Parietal lobe (tissue), 1 donor: ENCODE data around the gene GPR55. TPM values are rescaled to one million over a fixed set of nuclear protein-coding genes. Genes with fewer than 3 reads are reported as not detected.

Experiments used
- total RNA-seq: library from RNA; depleted of rRNA; stranded (reverse); fragments of >200 nt; gene quantifications from one replicate; pipeline ENCODE4 v1.2.3, GENCODE V29; 2014

The GPR55 gene, protein sequence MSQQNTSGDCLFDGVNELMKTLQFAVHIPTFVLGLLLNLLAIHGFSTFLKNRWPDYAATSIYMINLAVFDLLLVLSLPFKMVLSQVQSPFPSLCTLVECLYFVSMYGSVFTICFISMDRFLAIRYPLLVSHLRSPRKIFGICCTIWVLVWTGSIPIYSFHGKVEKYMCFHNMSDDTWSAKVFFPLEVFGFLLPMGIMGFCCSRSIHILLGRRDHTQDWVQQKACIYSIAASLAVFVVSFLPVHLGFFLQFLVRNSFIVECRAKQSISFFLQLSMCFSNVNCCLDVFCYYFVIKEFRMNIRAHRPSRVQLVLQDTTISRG
- total RNA-seq, result not detected

DNA sequence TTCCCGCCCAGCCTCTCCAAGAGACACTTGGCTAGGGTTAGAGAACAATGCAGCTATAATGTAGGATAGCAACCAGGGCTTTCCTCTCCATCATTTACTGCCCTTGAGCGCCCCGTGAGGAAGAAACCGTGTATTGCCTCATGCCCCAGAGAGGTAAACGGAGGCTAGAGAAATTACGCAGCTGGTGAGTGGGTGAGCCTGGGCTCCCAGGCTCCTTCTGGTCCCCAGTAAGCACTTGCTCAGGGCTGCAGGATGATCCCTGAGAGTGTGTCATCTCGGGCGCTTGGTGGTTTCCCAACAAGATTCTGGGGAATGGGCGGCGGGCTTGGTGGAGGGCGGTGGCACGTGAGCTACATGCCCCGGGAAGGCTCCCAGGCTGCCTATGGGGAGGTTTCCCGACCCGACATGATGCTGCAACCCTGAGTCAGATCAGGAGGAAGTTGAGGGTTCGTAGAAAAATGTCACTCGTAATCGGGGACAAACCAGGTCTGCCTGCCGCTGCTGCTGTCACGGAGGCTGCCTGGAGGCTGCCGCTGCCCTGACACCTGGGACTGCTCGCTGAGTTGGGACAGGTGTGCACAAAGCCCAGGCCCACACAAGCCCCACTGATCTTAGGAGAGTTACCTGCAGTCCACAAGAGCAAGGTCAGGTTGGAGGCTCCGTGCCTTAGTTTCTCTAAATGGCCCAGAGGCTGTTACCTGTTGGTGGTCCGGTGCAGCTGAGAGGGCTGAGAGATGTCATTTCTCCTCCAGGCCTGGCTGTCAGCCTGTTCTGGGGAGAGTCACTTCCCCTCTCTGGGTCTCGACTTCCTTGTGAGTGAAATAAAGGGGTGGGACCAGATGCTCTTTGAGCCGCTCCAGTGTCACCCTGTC lies at the start of gene GPR55:
TSS of gene GPR55 (minus strand) at position 773 of the 872 bp plus-strand sequence. CDS start 14,280 bp downstream, outside the sequence.

DNA sequence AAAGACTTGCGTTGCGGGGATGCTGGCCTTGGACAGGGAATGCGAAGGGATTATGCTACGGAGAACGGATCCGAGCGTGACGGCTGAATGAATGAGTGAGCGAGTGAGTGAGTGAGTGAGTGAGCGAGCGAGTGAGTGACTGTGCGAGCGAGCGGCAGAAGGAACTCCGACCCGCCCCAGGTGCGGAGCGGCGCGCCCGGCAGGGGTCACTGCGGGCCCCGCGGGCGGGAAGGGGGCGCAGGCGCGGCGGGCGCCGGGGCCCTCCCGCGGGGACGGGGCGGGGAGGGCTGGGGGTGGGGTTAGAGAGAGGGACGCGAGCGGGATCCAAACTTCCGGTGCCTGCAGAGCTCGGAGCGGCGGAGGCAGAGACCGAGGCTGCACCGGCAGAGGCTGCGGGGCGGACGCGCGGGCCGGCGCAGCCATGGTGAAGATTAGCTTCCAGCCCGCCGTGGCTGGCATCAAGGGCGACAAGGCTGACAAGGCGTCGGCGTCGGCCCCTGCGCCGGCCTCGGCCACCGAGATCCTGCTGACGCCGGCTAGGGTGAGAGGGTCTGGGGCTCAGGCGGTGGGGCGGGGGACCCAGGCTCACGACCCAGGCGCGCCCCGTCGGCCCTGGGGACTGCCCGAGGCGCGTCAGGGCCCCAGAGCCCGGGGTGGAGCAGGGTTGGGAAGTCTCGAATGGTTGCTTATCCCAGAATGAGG lies 60.3 kb downstream of the GPR55 start, which contains the start of gene ITM2C:
TSS of gene ITM2C (plus strand) at position 338 of the 702 bp plus-strand sequence. CDS start at position 422, 84 bp downstream.

Other genes starting within 250 kb of the GPR55 start
- 121 TPM for gene CAB39, start 212.4 kb downstream of the GPR55 start, total RNA-seq
- gene ITM2C, start 60.3 kb downstream of the GPR55 start, total RNA-seq, result 100 TPM
- gene SPATA3, start 70.9 kb upstream of the GPR55 start, total RNA-seq, result not detected
- gene C2orf72, start 112.3 kb upstream of the GPR55 start, total RNA-seq, result 33.5 TPM
- gene PSMD1, start 131.6 kb upstream of the GPR55 start, total RNA-seq, result 135 TPM
- gene HTR2B, start 199.8 kb upstream of the GPR55 start, total RNA-seq, result 0.31 TPM